GM12874 (cell line): ENCODE measurements around the gene FAM83F.

Experiments
- CTCF ChIP-seq: IDR thresholded peaks from 2 replicates; pipeline ENCODE4 v1.5.1; 2011; ENCODE audit warnings: low read depth, mild to moderate bottlenecking, control low read depth, low read length, moderate library complexity; ENCODE audit not compliant: insufficient read depth

The FAM83F gene

GRCh38 chr22:40054486-40054885 is 59.7 kb downstream of the FAM83F start:
- no peak for TF ChIP-seq CTCF

- TF ChIP-seq CTCF: no peak
Measured at GRCh38 chr22:40055143-40055883, 60.6 kb downstream of the FAM83F start.

- no peak for TF ChIP-seq CTCF
Measured at GRCh38 chr22:40056154-40056553, 61.4 kb downstream of the FAM83F start.

GRCh38 chr22:40056559-40056958 is 61.8 kb downstream of the FAM83F start:
- no peak for TF ChIP-seq CTCF

GRCh38 chr22:40057652-40058051 is 62.9 kb downstream of the FAM83F start:
- TF ChIP-seq CTCF: no peak

GRCh38 chr22:40058265-40058664 is 63.5 kb downstream of the FAM83F start:
- no peak for TF ChIP-seq CTCF

- no peak for TF ChIP-seq CTCF
Measured at GRCh38 chr22:40065981-40066380, 71.2 kb downstream of the FAM83F start.
